Mesenchymal stem cell (in vitro differentiated cells and primary cell): ENCODE results near the gene MC5R.
A peak's percentile ranks its signal among the peaks of the same experiment; 100 is the strongest.

ENCODE experiments used
- DNase-seq: peaks from one replicate; pipeline ENCODE4 v3.0.0-alpha.2; 2013
- H2AFZ ChIP-seq: one replicate; pipeline ENCODE4 v1.6.1; 2013; ENCODE audit warnings: low read depth, mild to moderate bottlenecking, control low read depth, inconsistent platforms, low read length, moderate library complexity
- H2AK5ac ChIP-seq: 2 replicates; pipeline ENCODE4 v1.6.1; 2013; ENCODE audit warnings: low read length, moderate library complexity, mild to moderate bottlenecking, inconsistent platforms; ENCODE audit not compliant: severe bottlenecking
- H2BK120ac ChIP-seq: one replicate; pipeline ENCODE4 v1.6.1; 2013; ENCODE audit warnings: low read depth, mild to moderate bottlenecking, inconsistent platforms, low read length, moderate library complexity
- H2BK12ac ChIP-seq, 2 experiments: one replicate each; pipeline ENCODE4 v1.6.1; 2013; ENCODE audit warnings: inconsistent platforms in 2 of 2, low read length in 2 of 2, mild to moderate bottlenecking in 2 of 2, moderate library complexity in 2 of 2, control low read depth in 1 of 2
- H2BK15ac ChIP-seq: one replicate; pipeline ENCODE4 v1.6.1; 2013; ENCODE audit warnings: mild to moderate bottlenecking, low read depth, inconsistent platforms; ENCODE audit not compliant: poor library complexity, severe bottlenecking
- H2BK5ac ChIP-seq: 2 replicates; pipeline ENCODE4 v1.6.1; 2013; ENCODE audit warnings: low read depth, mild to moderate bottlenecking, low read length, control low read depth, inconsistent platforms; ENCODE audit not compliant: poor library complexity, severe bottlenecking
- H3K14ac ChIP-seq, 2 experiments: one replicate each; pipeline ENCODE4 v1.6.1; 2013; ENCODE audit warnings: inconsistent platforms in 2 of 2, low read length in 2 of 2, control low read depth in 1 of 2, mild to moderate bottlenecking in 1 of 2, moderate library complexity in 1 of 2
- H3K18ac ChIP-seq, 2 experiments: one replicate each; pipeline ENCODE4 v1.6.1; 2013; ENCODE audit warnings: inconsistent platforms in 2 of 2, low read length in 2 of 2, control low read depth in 1 of 2, low read depth in 1 of 2, mild to moderate bottlenecking in 1 of 2
- H3K23ac ChIP-seq, 2 experiments: one replicate each; pipeline ENCODE4 v1.6.1; 2013; ENCODE audit warnings: inconsistent platforms in 2 of 2, low read length in 2 of 2, mild to moderate bottlenecking in 2 of 2, moderate library complexity in 2 of 2, control low read depth in 1 of 2
- H3K27ac ChIP-seq: 2 replicates; pipeline ENCODE4 v1.5.1; 2013; ENCODE audit warnings: mild to moderate bottlenecking, moderate library complexity, low read length, control low read depth, inconsistent platforms; ENCODE audit not compliant: poor library complexity, severe bottlenecking
- H3K27me3 ChIP-seq, 2 experiments: 2 replicates each; pipeline versions ENCODE4 v1.6.1 to v1.7.0; 2013; ENCODE audit warnings: low read length in 2 of 2, mild to moderate bottlenecking in 2 of 2, moderate library complexity in 2 of 2, control low read depth in 1 of 2, inconsistent platforms in 1 of 2; ENCODE audit not compliant: control insufficient read depth in 1 of 2, insufficient read depth in 1 of 2
- H3K36me3 ChIP-seq, 2 experiments: 2 replicates each; pipeline versions ENCODE4 v1.6.1 to v1.7.0; 2013; ENCODE audit warnings: low read length in 2 of 2, control low read depth in 1 of 2, inconsistent platforms in 1 of 2, low read depth in 1 of 2, mild to moderate bottlenecking in 1 of 2; ENCODE audit not compliant: insufficient read depth in 2 of 2, control insufficient read depth in 1 of 2
- H3K4ac ChIP-seq, 2 experiments: one replicate each; pipeline ENCODE4 v1.6.1; 2013; ENCODE audit warnings: inconsistent platforms in 2 of 2, low read length in 2 of 2, mild to moderate bottlenecking in 2 of 2, moderate library complexity in 2 of 2, control low read depth in 1 of 2, low read depth in 1 of 2
- H3K4me1 ChIP-seq: 2 replicates; pipeline ENCODE4 v1.6.1; 2013; ENCODE audit warnings: low read depth, low read length, control low read depth; ENCODE audit not compliant: control insufficient read depth, insufficient read depth
- H3K4me2 ChIP-seq: 2 replicates; pipeline ENCODE4 v1.6.1; 2013; ENCODE audit warnings: low read length, mild to moderate bottlenecking, inconsistent platforms; ENCODE audit not compliant: poor library complexity, severe bottlenecking
- H3K4me3 ChIP-seq, 2 experiments: 2 replicates each; pipeline versions ENCODE4 v1.5.1 to v1.7.0; 2013; ENCODE audit warnings: low read length in 2 of 2, mild to moderate bottlenecking in 2 of 2, control low read depth in 1 of 2, low read depth in 1 of 2; ENCODE audit not compliant: insufficient read depth in 1 of 2
- H3K79me1 ChIP-seq: replicated peaks from 2 replicates; pipeline ENCODE4 v1.6.1; 2013; ENCODE audit warnings: mild to moderate bottlenecking, control low read depth, low read length, inconsistent platforms; ENCODE audit not compliant: poor library complexity, severe bottlenecking
- H3K9ac ChIP-seq: 2 replicates; pipeline ENCODE4 v1.7.0; 2013; ENCODE audit warnings: mild to moderate bottlenecking, low read length, moderate library complexity
- H3K9me3 ChIP-seq: 2 replicates; pipeline ENCODE4 v1.7.0; 2013; ENCODE audit warnings: mild to moderate bottlenecking, low read length; ENCODE audit not compliant: control insufficient read depth
- H4K8ac ChIP-seq: one replicate; pipeline ENCODE4 v1.6.1; 2013; ENCODE audit warnings: inconsistent platforms, mild to moderate bottlenecking, low read length, moderate library complexity
- H4K91ac ChIP-seq: one replicate; pipeline ENCODE4 v1.6.1; 2013; ENCODE audit warnings: mild to moderate bottlenecking, low read length, inconsistent platforms
- WGBS: methylation state at CpG from one replicate; pipeline ENCODE4 v1.1.7; 2013; ENCODE audit warnings: mixed read lengths; 5-methylcytosine and 5-hydroxymethylcytosine counted together

The MC5R gene

GRCh38 chr18:13809531-13810255 is 14.3 kb upstream of the MC5R start:
- H3K18ac ChIP-seq: no peak overlapping the region
- no peak overlapping the region for H2AFZ ChIP-seq
- no peak overlapping the region for H2BK5ac ChIP-seq
- 10% methylated on average over 3 of the region's 5 CpGs for WGBS
- no peak overlapping the region for H3K4me2 ChIP-seq
- H2BK12ac ChIP-seq: no peak overlapping the region
- peaks cover 0 to 38% of the 10 kb centered on the region in 2 experiments for H3K27me3 ChIP-seq
- H2AK5ac ChIP-seq: no peak overlapping the region
- H3K79me1 ChIP-seq: no peaks in the 10 kb centered on the region
- H3K4me3 ChIP-seq: no peak overlapping the region
- H3K36me3 ChIP-seq: no peaks in the 10 kb centered on the region
- H3K4ac ChIP-seq: no peak overlapping the region
- H2BK120ac ChIP-seq: no peak overlapping the region
- H3K23ac ChIP-seq: no peak overlapping the region
- DNase-seq: no peak
- no peaks in the 10 kb centered on the region for H3K4me1 ChIP-seq
- H4K91ac ChIP-seq: no peak overlapping the region
- no peak overlapping the region for H4K8ac ChIP-seq
- no peak overlapping the region for H2BK15ac ChIP-seq
- H3K14ac ChIP-seq: no peak overlapping the region
- no peak overlapping the region for H3K27ac ChIP-seq
- no peak overlapping the region for H3K9ac ChIP-seq
- H3K9me3 ChIP-seq: no peaks in the 10 kb centered on the region

- H2BK12ac ChIP-seq: no peak overlapping the region
- H2AK5ac ChIP-seq: no peak overlapping the region
- WGBS: 59% methylated on average over 7 of the region's 10 CpGs
Measured at GRCh38 chr18:13810950-13811485, 12.9 kb upstream of the MC5R start.

GRCh38 chr18:13811993-13812392 is 12.0 kb upstream of the MC5R start:
- Histone ChIP-seq H4K8ac (no peak overlapping the region), H2AK5ac (no peak overlapping the region), H3K4me3 (no peak overlapping the region), H3K9ac (no peak overlapping the region), H3K23ac (no peak overlapping the region), H3K27ac (no peak overlapping the region), H3K9me3 (no peaks in the 10 kb centered on the region), H2BK120ac (no peak overlapping the region), H2AFZ (no peak overlapping the region), H3K36me3 (no peaks in the 10 kb centered on the region), H3K14ac (no peak overlapping the region), H3K18ac (no peak overlapping the region), H3K4me2 (no peak overlapping the region), H3K4ac (no peak overlapping the region), H2BK5ac (no peak overlapping the region), H2BK15ac (no peak overlapping the region), H4K91ac (no peak overlapping the region), H2BK12ac (no peak overlapping the region), H3K4me1 (no peaks in the 10 kb centered on the region), H3K79me1 (no peaks in the 10 kb centered on the region), H3K27me3 (peaks cover 0 to 40% of the 10 kb centered on the region in 2 experiments)
- no peak for DNase-seq
- 65% methylated on average over 5 of the region's 6 CpGs for WGBS

More at GRCh38 chr18:13810950-13811485, 12.9 kb upstream of the MC5R start:
- peaks cover 0 to 38% of the 10 kb centered on the region in 2 experiments for H3K27me3 ChIP-seq
- no peak overlapping the region for H3K9ac ChIP-seq
- no peak overlapping the region for H3K23ac ChIP-seq
- H3K27ac ChIP-seq: no peak overlapping the region
- H3K9me3 ChIP-seq: no peaks in the 10 kb centered on the region
- no peak overlapping the region for H3K4me2 ChIP-seq
- H3K18ac ChIP-seq: no peak overlapping the region
- no peaks in the 10 kb centered on the region for H3K36me3 ChIP-seq
- H2BK120ac ChIP-seq: no peak overlapping the region
- H3K4me1 ChIP-seq: no peaks in the 10 kb centered on the region
- H4K91ac ChIP-seq: no peak overlapping the region
- H3K4ac ChIP-seq: no peak overlapping the region
- no peak overlapping the region for H4K8ac ChIP-seq
- no peaks in the 10 kb centered on the region for H3K79me1 ChIP-seq
- H2AFZ ChIP-seq: no peak overlapping the region
- no peak for DNase-seq
- no peak overlapping the region for H3K14ac ChIP-seq
- H2BK5ac ChIP-seq: no peak overlapping the region
- H2BK15ac ChIP-seq: no peak overlapping the region
- no peak overlapping the region for H3K4me3 ChIP-seq

- Histone ChIP-seq H2AFZ (no peak overlapping the region), H2BK5ac (no peak overlapping the region), H3K4me2 (no peak overlapping the region), H3K4me3 (no peak overlapping the region), H3K9ac (no peak overlapping the region), H2BK12ac (no peak overlapping the region), H3K18ac (no peak overlapping the region), H3K4me1 (no peaks in the 10 kb centered on the region), H3K27me3 (peaks cover 0 to 45% of the 10 kb centered on the region in 2 experiments), H4K91ac (no peak overlapping the region), H3K9me3 (no peaks in the 10 kb centered on the region), H2BK15ac (no peak overlapping the region), H2AK5ac (no peak overlapping the region), H3K27ac (no peak overlapping the region), H3K79me1 (no peaks in the 10 kb centered on the region), H4K8ac (no peak overlapping the region), H3K23ac (no peak overlapping the region), H3K36me3 (no peaks in the 10 kb centered on the region), H3K14ac (no peak overlapping the region), H3K4ac (no peak overlapping the region), H2BK120ac (no peak overlapping the region)
- WGBS: 20% methylated on average over 4 of the region's 4 CpGs
- DNase-seq: peak; percentile 43
Measured at GRCh38 chr18:13813271-13813849, 10.6 kb upstream of the MC5R start.
